Frontal cortex (tissue), 4 donors: ENCODE data around the gene SLC25A17. TPM values are rescaled to one million over a fixed set of nuclear protein-coding genes. Genes with fewer than 3 reads are reported as not detected.
"Not testable (repeated sequence)": the region's sequence is repeated elsewhere in the genome, so short reads cannot be mapped to it uniquely, and the experiment has no call there.

Source experiments
- DNase-seq, 2 donors: peaks; one replicate each; pipeline ENCODE4 v3.0.0; 2012; ENCODE audit warnings: low spot score in 2 of 2
- FAIRE-seq: peaks from 2 replicates; lab custom pipeline; 2012; peaks lifted over from hg19 to GRCh38; lab: Jason Lieb, UNC
- total RNA-seq: library from RNA; depleted of rRNA; stranded (reverse); fragments of >200 nt; gene quantifications from one replicate; pipeline ENCODE4 v1.2.3, GENCODE V29; 2014
- donor health status: control.
- donor health status: control.
- donor health status: control.

The SLC25A17 gene
- 29.3 TPM for total RNA-seq

- no peak for FAIRE-seq
- DNase-seq: peak; percentile 87 to 95
These were observed at the start of gene SLC25A17 for GRCh38 chr22:40818747-40819598. SLC25A17 (minus strand) TSS chr22:40819346; CDS start chr22:40819248, 98 bp downstream.

- DNase-seq, FAIRE-seq: not testable (repeated sequence)
These were observed 49.2 kb upstream of the SLC25A17 start for GRCh38 chr22:40868379-40868778.

DNA sequence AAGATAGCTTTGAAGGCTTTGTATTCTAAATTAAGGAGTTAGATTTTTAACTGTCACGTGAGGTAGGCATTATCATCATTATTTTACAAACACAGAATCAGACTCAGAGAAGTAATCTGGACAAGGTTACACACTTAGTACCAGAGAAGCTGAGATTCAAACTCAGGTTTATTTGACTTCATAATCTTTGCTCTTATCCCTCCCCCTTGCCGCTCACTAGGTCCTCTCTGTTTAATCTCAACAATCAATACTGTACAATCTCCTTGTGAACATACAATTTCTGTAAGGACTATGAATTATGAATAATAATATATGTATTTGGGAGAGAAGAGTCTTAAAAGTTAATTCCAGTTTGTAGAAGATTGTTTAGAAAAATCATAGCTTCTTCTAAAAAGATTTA, 48.0 kb upstream of the SLC25A17 start:
- no peak for DNase-seq
- FAIRE-seq: no peak

DNA sequence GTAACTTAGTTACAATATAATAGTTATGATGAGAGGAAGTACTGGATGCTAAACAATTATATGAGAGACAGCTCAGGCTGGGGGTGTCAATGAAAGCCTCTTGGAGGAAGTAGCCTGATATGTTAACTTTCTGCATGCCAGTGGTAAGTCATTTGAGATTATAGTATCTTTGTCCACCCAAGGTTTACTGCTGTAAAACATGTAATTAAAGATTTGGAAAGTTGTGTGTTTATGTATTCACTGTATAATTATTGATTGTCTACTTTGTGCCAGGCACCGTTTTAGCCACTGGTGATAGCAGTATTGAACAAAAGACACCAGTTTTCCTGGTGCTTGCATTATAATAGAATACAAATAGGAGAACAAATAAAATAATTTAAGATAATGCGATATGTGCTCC, 43.4 kb upstream of the SLC25A17 start:
- FAIRE-seq (no peak), DNase-seq (no peak)

GRCh38 chr22:40862013-40862412, 42.9 kb upstream of the SLC25A17 start, which contains the start of gene DNAJB7:
DNAJB7 (minus strand) TSS chr22:40862113; CDS start chr22:40861994, 119 bp downstream.
- DNase-seq (no peak), FAIRE-seq (no peak)

DNA sequence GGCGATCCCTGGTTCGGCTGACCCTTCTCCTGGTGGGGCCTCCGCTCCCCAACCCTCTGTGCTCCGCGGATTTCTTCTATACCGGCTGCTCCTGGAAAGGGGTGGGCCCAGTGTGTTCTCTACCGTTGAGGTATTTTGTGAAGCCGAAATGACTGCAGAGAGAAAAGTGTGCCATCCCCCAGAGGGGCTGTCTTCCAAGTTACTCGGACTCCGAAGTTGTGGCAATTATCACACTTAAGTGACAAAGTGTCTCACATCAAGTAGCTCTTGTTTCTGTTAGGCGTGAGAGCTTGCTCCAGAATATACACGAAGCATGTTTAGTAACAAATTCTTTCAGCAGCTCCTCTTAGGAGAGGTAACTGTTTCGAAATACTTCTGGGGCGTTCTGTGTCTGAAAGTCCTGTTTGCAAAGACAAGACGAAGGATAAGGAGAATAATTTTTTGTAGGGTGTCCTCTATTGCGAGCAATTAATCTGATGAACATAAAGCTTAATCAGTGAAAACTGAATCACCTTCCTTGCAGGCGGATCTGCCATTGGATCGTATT, 38.2 kb upstream of the SLC25A17 start:
- no peak for DNase-seq
- FAIRE-seq: no peak

DNA sequence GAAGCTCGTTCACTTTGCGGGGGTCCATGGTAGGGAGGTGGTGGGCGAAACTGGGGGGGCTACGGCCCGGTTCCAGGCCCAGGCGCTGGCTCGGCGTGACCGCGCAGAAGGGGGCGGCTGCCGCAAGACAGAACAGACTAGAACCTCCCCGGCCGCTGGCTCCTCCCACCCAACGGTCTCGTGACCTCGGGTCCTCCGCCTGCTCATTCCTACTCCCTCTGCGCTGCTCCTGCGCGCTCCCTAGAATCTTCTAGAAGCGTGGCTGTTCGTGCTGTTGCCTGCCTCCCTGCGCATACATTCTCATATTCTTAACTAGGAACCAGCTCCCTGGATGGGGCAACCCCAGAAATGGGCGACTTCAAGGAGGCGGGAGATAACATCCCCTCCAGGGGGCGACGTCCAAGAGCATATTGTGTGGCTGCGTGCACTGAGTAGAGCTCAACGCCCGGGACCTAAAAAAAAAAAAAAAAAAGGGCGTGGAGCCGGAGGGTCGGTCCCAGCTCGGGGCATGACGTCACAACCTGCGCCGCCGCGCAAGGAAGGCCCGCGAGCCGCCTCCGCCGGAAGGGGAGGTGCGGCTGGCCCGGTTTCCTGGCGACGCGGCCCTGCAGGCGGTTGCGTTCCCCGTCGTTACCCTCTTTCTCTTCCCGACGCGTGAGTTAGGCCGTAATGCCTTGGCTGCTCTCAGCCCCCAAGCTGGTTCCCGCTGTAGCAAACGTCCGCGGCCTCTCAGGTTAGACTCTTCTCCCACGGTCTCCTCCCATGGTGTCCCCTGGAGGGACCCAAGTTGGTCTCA, 37.6 kb upstream of the SLC25A17 start, which contains the start of the genes ST13 and XPNPEP3:
Gene ST13 (minus strand): TSS at position 127 of the 796 bp plus-strand sequence. CDS start 99 bp downstream, at position 28.
Gene XPNPEP3 (plus strand): TSS at position 636 of the 796 bp plus-strand sequence. CDS start 34 bp downstream, at position 670.
- DNase-seq: peak; percentile 72 to 80
- no peak for FAIRE-seq

DNA sequence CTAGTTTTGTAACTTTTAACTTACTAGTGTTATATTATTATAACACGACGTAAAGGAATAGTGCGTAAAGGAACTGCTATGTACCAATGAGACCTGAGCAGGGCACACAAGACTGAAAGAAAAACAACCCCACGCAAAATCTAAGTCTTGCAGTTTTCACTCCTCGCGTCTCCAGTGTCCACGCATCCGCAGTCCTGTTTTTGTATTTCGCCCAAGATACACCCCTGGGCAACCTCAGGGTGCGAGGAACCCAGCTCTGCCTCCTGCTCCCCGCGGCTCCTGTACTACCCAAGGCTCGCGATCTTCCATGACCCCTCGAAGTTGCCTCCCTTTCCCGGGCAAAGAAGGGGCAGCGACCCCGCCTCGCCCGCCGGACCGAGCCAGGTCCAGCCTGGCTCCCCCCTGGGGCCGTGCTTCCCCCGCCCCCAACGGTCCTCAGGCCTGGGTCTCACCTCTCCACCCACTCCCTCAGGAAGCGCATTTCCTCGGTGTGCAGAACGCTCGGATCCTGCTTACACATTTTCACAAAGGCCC, 36.9 kb upstream of the SLC25A17 start:
- FAIRE-seq (no peak), DNase-seq (peak; percentile 5 to 12)

- FAIRE-seq (no peak), DNase-seq (no peak)
These were observed 36.2 kb upstream of the SLC25A17 start for GRCh38 chr22:40855071-40855978.

- DNase-seq (no peak), FAIRE-seq (no peak)
These were observed 34.8 kb upstream of the SLC25A17 start for GRCh38 chr22:40853961-40854360.

GRCh38 chr22:40853333-40853732, 34.2 kb upstream of the SLC25A17 start:
- no peak for FAIRE-seq
- DNase-seq: no peak

DNA sequence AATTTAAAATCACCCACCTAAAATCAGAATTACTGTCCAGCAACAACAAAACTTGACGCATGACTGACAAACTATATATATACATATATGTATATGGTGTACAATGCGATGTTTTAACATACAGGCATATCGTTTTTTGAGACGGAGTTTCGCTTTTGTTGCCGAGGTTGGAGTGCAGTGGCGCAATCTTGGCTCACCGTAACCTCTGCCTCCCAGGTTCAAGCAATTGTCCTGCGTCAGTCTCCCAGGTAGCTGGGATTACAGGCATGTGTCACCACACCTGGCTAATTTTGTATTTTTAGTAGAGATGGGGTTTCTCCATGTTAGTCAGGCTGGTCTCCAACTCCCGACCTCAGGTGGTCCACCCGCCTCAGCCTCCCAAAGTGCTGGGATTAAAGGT, 26.7 kb upstream of the SLC25A17 start:
- not testable (repeated sequence) for DNase-seq, FAIRE-seq

DNA sequence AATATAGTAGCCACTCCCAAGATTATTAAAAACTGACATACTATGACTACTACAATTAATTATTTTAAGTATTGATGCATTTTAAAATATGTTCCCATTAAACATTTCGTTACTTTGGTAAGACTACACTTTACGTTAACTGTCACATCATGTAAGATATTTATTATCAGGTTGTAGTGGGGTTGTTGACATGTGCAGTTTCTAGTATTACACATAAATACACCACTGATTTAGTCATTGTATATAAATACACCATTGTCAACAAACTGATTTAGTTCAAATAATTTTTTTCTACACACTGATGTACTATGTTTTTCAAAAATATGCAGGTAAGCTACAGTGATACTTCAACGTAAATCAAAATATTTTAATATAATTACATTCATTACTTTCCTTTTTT, 25.8 kb upstream of the SLC25A17 start:
- no peak for FAIRE-seq
- DNase-seq: no peak

DNA sequence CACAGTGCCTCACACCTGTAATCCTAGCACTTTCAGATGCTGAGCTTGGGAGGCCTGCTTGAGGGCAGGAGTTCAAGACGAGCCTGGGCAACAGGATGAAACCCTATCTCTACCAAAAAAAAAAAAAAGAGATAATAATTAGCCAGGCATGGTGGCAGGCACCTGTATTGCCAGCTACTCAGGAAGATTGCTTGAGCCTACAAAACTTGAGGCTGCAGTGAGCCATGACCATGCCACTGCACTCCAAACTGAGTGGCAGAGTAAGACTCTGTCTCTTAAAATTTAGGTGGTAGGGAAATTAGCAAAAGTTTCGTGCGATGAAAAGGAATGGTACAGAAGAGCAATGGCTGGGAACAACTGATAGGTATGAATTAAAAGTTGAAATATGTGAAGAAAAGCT, 19.3 kb upstream of the SLC25A17 start:
- no peak for FAIRE-seq

GRCh38 chr22:40834619-40835018, 15.5 kb upstream of the SLC25A17 start:
- FAIRE-seq: no peak
- DNase-seq: no peak

More for the DNA sequence above, 19.3 kb upstream of the SLC25A17 start:
- no peak for DNase-seq

- no peak for DNase-seq
- no peak for FAIRE-seq
These were observed 10.0 kb upstream of the SLC25A17 start for GRCh38 chr22:40829131-40829530.

DNA sequence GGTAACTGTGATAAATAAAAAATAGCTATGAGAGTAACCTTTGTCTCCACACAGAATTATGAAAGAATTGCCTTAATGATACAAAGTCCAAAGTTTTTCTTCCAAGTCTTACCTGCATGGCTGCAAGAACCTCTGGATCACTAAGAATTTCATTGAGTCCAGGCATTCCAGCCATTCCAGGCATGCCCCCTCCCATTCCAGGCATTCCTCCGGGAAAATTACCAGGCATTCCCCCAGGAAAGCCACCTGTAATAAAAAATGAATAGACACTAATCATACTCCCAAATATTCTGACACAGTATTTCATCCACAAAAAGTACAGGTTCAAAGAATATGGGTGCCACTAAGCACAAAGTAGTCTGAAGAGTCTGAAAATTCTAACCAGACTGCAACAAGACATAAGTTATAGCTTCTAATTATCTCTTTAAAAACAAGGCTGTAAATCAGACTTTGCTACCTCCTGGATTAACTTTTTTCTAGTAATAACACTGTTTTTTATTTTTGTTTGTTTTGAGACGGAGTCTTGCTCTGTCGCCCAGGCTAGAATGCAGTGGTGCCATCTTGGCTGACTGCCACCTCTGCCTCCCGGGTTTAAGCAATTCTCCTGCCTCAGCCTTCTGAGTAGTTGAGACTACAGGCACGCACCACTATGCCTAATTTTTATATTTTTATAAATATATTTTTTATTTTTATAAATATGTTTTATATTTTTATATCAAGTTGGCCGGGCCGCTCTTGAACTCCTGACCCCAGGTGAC, 8.0 kb upstream of the SLC25A17 start:
- FAIRE-seq: no peak

DNA sequence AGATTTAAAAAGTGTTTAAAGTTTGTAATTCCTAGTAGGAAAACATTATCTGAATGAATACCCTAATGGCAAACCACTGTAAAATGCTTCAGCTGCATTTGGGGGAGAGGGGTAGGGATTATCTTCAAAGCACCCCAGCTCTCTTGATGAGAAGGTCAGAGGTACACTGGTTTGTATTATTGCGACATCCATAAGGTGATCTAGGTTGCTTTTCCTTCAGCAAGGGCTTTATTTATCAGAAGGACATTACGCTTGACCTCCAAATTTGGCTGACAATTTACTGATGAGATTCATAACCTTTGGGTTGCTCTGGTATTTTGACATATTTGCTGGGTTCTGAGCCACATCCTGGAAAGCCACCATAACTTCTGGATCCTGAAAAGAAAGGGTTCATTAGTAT, 7.1 kb upstream of the SLC25A17 start:
- FAIRE-seq, DNase-seq: not testable (repeated sequence)

More for the DNA sequence above, 8.0 kb upstream of the SLC25A17 start:
- DNase-seq: no peak
